ENCODE measurements around the gene BIN1. TPM values are rescaled to one million over a fixed set of nuclear protein-coding genes. Genes with fewer than 3 reads are reported as not detected.

The BIN1 gene
- total RNA-seq, 1 experiment from 2014 or later = 34.1 TPM

GRCh38 chr2:127055786-127056076 lies 51.2 kb downstream of the BIN1 start:
- Histone ChIP-seq H3K4me3 (ENCODE audit: low read depth, low read length, poor library complexity, severe bottlenecking) (no peak overlapping the region), H3K27ac (ENCODE audit: low read depth, low read length, poor library complexity, severe bottlenecking) (no peak overlapping the region), H3K27me3 (replicated peaks; ENCODE audit: insufficient read depth, low read depth, low read length, poor library complexity) (no peaks in the 10 kb centered on the region), H3K36me3 (ENCODE audit: insufficient read depth, low read length, poor library complexity, severe bottlenecking) (no peaks in the 10 kb centered on the region), H3K9me3 (ENCODE audit: low read depth, low read length, poor library complexity, severe bottlenecking) (no peaks in the 10 kb centered on the region), H3K4me1 (ENCODE audit: insufficient read depth, low read length, poor library complexity, severe bottlenecking) (no peaks in the 10 kb centered on the region)
- BruUV-seq (replicated peaks) = no TSS peak
- intact Hi-C loops (cut with micrococcal nuclease; ENCODE audit: unreplicated experiment) = no loop called here
- TF ChIP-seq CTCF (conservative IDR thresholded peaks at IDR 0.05; ENCODE audit: low read depth, low read length) (no peak), EZH2 (IDR thresholded peaks at IDR 0.05; ENCODE audit: borderline replicate concordance, low read depth, low read length, poor library complexity, severe bottlenecking) (no peak)
- POLR2A ChIA-PET (ENCODE audit: low non-redundant PET) = no interaction called here
- DNase-seq (ENCODE audit: low spot score) = no peak
- CTCF ChIA-PET = no interaction called here

- ChIA-PET POLR2A (ENCODE audit: low non-redundant PET) (no interaction called here), CTCF (no interaction called here)
- DNase-seq (ENCODE audit: low spot score) = no peak
- H3K27me3 ChIP-seq (replicated peaks; ENCODE audit: insufficient read depth, low read depth, low read length, poor library complexity) = no peaks in the 10 kb centered on the region
- no peaks in the 10 kb centered on the region for H3K4me1 ChIP-seq (ENCODE audit: insufficient read depth, low read length, poor library complexity, severe bottlenecking)
- H3K4me3 ChIP-seq (ENCODE audit: low read depth, low read length, poor library complexity, severe bottlenecking) = no peak overlapping the region
- TF ChIP-seq EZH2 (IDR thresholded peaks at IDR 0.05; ENCODE audit: borderline replicate concordance, low read depth, low read length, poor library complexity, severe bottlenecking) (no peak), CTCF (conservative IDR thresholded peaks at IDR 0.05; ENCODE audit: low read depth, low read length) (no peak)
- H3K27ac ChIP-seq (ENCODE audit: low read depth, low read length, poor library complexity, severe bottlenecking) = no peak overlapping the region
- intact Hi-C loops (cut with micrococcal nuclease; ENCODE audit: unreplicated experiment) = no loop called here
- no peaks in the 10 kb centered on the region for H3K36me3 ChIP-seq (ENCODE audit: insufficient read depth, low read length, poor library complexity, severe bottlenecking)
- BruUV-seq (replicated peaks) = no TSS peak
- H3K9me3 ChIP-seq (ENCODE audit: low read depth, low read length, poor library complexity, severe bottlenecking) = no peaks in the 10 kb centered on the region
These were observed 51.8 kb downstream of the BIN1 start for GRCh38 chr2:127054996-127055785.

- no TSS peak for BruUV-seq (replicated peaks)
- H3K27me3 ChIP-seq (replicated peaks; ENCODE audit: insufficient read depth, low read depth, low read length, poor library complexity) = no peaks in the 10 kb centered on the region
- H3K36me3 ChIP-seq (ENCODE audit: insufficient read depth, low read length, poor library complexity, severe bottlenecking) = no peaks in the 10 kb centered on the region
- ChIA-PET POLR2A (ENCODE audit: low non-redundant PET) (no interaction called here), CTCF (no interaction called here)
- H3K4me3 ChIP-seq (ENCODE audit: low read depth, low read length, poor library complexity, severe bottlenecking) = no peak overlapping the region
- intact Hi-C loops (cut with micrococcal nuclease; ENCODE audit: unreplicated experiment) = no loop called here
- no peak overlapping the region for H3K27ac ChIP-seq (ENCODE audit: low read depth, low read length, poor library complexity, severe bottlenecking)
- no peak for DNase-seq (ENCODE audit: low spot score)
- no peak for TF ChIP-seq EZH2 (IDR thresholded peaks at IDR 0.05; ENCODE audit: borderline replicate concordance, low read depth, low read length, poor library complexity, severe bottlenecking)
- no peak for TF ChIP-seq CTCF (conservative IDR thresholded peaks at IDR 0.05; ENCODE audit: low read depth, low read length)
- no peaks in the 10 kb centered on the region for H3K9me3 ChIP-seq (ENCODE audit: low read depth, low read length, poor library complexity, severe bottlenecking)
- H3K4me1 ChIP-seq (ENCODE audit: insufficient read depth, low read length, poor library complexity, severe bottlenecking) = no peaks in the 10 kb centered on the region
These were observed 52.4 kb downstream of the BIN1 start for GRCh38 chr2:127054604-127054930.

Data from A673 (cell line).